ENCODE data around the gene FUOM.

FUOM gene

GRCh38 chr10:133328358-133329343 lies 29.2 kb downstream of the FUOM start:
- TF ChIP-seq, protein P1, sequence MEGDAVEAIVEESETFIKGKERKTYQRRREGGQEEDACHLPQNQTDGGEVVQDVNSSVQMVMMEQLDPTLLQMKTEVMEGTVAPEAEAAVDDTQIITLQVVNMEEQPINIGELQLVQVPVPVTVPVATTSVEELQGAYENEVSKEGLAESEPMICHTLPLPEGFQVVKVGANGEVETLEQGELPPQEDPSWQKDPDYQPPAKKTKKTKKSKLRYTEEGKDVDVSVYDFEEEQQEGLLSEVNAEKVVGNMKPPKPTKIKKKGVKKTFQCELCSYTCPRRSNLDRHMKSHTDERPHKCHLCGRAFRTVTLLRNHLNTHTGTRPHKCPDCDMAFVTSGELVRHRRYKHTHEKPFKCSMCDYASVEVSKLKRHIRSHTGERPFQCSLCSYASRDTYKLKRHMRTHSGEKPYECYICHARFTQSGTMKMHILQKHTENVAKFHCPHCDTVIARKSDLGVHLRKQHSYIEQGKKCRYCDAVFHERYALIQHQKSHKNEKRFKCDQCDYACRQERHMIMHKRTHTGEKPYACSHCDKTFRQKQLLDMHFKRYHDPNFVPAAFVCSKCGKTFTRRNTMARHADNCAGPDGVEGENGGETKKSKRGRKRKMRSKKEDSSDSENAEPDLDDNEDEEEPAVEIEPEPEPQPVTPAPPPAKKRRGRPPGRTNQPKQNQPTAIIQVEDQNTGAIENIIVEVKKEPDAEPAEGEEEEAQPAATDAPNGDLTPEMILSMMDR (conservative IDR thresholded peaks at IDR 0.05; ENCODE audit: control insufficient read depth, insufficient read depth, low read depth, low read length), result no peak
- DNase-seq (ENCODE audit: low read depth), result no peak
- H3K4me3 ChIP-seq (ENCODE audit: control insufficient read depth, low read depth, low read length), result no peak overlapping the region

- peak; percentile 16 for DNase-seq (ENCODE audit: low read depth)
- H3K4me3 ChIP-seq (ENCODE audit: control insufficient read depth, low read depth, low read length), result no peak overlapping the region
- TF ChIP-seq, protein P1 (conservative IDR thresholded peaks at IDR 0.05; ENCODE audit: control insufficient read depth, insufficient read depth, low read depth, low read length), result no peak
Observed at GRCh38 chr10:133327651-133328357, 30.0 kb downstream of the FUOM start.

- TF ChIP-seq, protein P1 (conservative IDR thresholded peaks at IDR 0.05; ENCODE audit: control insufficient read depth, insufficient read depth, low read depth, low read length), result no peak
- no peak overlapping the region for H3K4me3 ChIP-seq (ENCODE audit: control insufficient read depth, low read depth, low read length)
- DNase-seq (ENCODE audit: low read depth), result peak; percentile 76
Observed at GRCh38 chr10:133326745-133327650, 30.8 kb downstream of the FUOM start.

DNA sequence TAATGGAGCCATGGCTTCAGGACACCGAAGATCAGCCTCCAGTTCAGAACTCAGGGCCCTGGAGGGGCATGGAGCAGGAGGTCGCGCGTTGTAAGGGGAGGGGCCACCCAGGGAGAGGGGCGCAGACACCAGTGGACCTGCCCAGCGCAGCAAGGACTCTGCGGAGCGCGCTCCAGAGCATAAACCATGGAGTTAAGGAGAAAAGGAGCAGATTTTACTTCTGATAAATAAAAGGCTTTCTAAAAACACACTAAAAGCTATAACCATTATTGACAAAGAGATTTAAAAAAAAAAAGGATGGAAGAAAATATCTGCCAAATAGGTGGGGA lies 31.6 kb downstream of the FUOM start:
- H3K4me3 ChIP-seq (ENCODE audit: control insufficient read depth, low read depth, low read length), result no peak overlapping the region
- TF ChIP-seq, protein P1 (conservative IDR thresholded peaks at IDR 0.05; ENCODE audit: control insufficient read depth, insufficient read depth, low read depth, low read length), result no peak
- no peak for DNase-seq (ENCODE audit: low read depth)

- no peak for DNase-seq (ENCODE audit: low read depth)
- TF ChIP-seq, protein P1 (conservative IDR thresholded peaks at IDR 0.05; ENCODE audit: control insufficient read depth, insufficient read depth, low read depth, low read length), result no peak
- no peak overlapping the region for H3K4me3 ChIP-seq (ENCODE audit: control insufficient read depth, low read depth, low read length)
Observed at GRCh38 chr10:133325440-133326222, 32.2 kb downstream of the FUOM start.
